Activated CD8-positive, alpha-beta memory T cell treated with anti-CD3 and anti-CD28 coated beads for 4 hours (primary cell): ENCODE results near the gene TUFT1.

ENCODE experiments used
- DNase-seq, 2 donors: peaks; one replicate each; pipeline ENCODE4 v3.0.0-alpha.2; 2020; ENCODE audit warnings: low read depth in 2 of 2

The TUFT1 gene, protein sequence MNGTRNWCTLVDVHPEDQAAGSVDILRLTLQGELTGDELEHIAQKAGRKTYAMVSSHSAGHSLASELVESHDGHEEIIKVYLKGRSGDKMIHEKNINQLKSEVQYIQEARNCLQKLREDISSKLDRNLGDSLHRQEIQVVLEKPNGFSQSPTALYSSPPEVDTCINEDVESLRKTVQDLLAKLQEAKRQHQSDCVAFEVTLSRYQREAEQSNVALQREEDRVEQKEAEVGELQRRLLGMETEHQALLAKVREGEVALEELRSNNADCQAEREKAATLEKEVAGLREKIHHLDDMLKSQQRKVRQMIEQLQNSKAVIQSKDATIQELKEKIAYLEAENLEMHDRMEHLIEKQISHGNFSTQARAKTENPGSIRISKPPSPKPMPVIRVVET

DNA sequence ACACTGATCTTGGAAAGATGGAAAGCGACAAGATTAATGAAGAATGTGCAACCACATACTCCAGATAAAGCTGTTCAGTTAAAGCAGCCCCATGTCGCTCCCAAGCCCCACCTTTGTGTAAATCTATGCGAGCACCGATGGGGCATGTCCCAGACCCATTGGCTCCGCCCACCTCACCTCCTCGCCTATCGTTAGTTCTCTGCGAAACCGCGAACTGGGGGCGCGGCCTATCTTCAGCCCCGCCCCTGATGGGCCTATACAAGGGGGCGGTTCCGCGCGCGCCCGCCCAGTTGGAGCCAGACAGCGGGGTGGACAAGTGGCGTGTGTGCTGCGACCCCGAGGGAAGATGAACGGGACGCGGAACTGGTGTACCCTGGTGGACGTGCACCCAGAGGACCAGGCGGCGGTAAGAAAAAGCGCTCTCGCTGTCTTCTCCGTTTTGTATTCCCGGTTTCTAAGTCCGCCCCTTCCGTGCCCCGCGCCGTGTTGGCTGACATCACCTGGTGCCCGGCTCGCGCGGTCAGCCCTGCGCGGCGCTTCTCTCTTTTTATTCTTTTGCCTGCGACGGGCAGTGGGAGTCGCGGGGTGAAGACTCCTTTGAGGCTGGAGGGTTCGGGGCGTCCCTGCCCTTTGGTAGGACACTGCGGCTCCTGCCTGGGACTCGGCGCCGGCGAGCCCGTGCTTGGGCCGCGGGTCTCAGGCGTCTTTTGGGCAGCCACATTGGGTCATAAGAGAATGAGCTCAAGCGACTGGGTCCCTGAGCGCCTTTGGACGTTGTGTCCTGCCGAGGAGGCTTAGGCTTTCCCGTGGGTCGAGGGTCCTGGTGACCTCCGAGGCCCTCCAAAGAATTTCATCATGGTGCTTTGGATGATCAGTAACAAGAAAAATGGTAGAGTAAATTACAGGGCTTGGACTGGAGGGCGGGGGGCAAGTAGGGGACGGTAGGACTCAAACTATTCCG, at the start of gene TUFT1:
Gene TUFT1 (plus strand): TSS at position 289 of the 961 bp plus-strand sequence. CDS start 58 bp downstream, at position 347.
- DNase-seq = peak; percentile 86

DNA sequence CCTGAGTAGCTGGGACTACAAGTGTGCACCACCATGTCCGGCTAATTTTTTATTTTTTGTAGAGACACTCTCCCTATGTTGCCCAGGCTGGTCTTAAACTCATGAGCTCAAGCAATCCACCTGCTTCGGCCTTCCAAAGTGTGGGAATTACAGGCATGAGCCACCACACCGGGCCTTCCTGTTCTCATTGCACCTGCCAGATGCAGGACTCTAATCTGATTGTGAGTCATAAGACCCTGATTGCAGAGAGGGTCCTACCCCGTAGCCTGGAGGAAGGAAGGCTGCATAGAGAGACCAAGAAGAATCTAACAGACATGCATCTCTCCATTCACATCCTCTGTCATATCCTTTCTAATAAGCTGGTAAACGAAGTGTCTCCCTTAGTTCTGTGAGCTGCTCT, 48.5 kb upstream of the TUFT1 start:
- DNase-seq = no peak

DNA sequence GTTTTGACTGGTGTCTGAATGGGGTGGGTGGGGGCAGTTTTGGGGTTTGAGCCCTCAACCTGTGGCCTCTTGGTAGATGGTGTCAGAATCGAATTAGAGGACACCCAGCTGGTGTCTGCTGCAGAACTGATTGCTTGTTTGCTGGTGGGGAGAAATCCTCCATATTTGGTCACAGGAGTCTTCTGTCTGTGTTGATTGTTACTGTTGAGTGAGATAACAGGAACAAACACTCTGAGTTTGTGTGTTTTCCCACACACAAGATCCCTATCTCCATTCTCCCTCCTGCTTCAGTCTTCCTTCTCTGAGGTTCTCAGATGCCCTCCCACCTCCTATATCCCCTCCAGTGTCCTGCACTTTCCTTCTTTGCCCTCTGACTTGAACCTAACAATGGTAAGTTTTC, 48.0 kb upstream of the TUFT1 start:
- DNase-seq = no peak

DNA sequence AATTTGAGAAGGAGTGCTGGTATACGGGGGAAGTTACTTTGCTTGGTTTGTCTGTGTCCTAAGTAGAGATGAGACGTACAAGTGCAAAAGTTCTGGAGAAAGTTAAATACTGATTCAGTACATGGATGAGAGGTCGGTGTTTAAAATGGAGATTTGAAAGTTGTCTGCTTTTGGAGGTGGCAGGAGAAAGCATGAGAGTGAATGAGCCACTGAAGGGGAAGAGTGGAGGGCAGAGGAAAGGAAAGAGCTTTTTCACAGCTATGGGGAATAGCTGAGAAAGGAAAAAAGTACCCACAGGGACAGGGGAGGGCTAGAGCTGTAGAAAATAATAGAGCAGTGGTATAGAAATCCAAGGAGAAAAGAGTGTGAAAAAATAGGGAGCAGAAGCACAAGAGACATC, 47.1 kb upstream of the TUFT1 start:
- DNase-seq = no peak

DNA sequence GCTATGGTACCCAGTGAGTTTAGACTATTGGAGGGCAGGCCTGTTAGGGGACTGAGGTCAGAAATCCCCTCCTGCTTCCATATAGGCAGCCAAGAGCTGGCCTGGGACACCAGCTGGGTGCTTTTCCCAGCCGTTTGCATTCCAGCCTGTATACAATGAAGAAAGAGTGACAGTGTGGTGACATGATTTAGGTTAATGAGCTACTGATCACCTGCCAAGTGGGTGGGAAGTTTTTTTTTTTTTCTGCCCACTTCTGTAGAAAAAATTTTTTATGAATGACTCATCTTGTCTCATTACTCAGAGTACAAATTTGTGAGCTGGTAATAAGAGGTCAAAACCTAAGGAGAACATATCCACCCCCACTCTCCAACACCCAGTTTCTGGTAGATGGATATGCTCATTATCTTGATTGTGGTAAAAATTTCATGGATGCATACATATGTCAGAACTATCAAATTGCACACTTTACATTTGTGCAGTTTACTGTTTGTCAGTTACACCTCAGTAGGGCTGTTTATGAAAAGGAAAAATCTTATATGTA, 45.3 kb upstream of the TUFT1 start:
- no peak for DNase-seq

DNA sequence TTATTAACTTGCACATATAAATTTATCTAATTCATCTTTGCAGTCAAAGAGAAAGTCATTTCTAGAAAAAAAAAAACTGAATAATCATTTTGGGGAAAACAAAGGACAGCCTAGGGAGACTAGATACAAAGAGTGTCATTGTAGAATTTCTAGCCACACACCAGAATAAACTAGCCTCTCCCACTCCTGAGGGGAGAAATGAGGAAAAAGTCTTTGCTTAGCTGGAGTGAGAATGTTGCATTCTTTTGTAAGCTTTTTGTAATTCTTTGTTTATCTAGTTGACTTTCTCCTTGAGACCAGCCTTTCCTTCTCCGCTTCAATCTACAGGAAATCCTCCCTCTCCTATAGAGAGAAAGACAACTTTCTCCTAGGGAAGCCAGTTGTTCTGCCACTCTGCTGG, 44.8 kb upstream of the TUFT1 start:
- no peak for DNase-seq

DNA sequence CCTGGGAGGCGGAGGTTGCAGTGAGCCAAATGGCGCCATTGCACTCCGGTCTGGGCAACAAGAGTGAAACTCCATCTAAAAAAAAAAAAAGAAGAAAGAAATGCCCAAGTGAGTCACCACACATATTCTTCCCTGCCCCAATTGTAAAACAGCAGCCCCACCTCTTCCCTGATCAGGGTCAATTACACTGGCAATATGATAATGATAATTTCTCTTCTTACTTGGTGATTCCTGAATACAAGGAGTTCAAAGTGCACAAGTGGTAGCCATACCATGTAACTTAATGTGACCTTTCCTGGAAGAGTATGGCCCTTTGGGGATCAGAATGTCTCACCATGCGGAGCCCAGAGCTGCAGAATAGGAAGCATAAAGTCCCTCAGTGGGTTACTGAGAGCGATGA, 40.7 kb upstream of the TUFT1 start:
- no peak for DNase-seq

DNA sequence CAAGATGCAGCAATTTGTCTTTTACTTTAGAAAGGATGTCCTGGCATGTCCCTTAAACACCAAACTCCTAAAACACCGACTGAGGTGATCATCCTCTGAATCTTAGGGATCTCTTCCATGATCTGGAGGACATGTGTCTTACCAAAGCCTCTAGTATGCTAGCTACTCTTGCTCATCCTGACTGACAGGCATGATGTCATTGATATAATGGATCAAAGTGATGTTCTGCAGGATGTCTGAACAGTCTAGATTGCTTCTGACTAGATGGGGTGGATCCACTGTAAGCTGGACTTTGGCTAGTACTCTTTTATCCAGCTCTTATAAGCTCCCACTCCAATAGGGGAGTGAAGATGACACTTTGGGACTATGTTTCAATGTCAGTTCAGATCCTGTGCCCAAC, 40.2 kb upstream of the TUFT1 start:
- DNase-seq = no peak

DNA sequence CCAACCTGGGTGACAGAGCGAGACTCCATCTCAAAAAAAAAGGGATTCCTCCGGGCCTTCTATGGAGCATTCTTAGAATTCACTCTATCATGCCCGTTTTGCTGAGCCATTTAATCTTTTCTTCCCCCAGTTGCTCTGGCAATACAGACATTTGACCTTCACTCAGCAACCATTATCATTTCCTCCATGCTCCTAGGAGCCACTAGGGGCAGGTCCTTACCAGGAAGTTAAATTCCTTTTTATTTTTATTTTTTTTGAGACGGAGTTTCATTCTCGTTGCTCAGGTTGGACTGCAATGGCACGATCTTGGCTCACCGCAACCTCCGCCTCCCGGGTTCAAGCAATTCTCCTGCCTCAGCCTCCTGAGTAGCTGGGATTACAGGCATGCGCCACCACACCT, 38.6 kb upstream of the TUFT1 start:
- no peak for DNase-seq

DNA sequence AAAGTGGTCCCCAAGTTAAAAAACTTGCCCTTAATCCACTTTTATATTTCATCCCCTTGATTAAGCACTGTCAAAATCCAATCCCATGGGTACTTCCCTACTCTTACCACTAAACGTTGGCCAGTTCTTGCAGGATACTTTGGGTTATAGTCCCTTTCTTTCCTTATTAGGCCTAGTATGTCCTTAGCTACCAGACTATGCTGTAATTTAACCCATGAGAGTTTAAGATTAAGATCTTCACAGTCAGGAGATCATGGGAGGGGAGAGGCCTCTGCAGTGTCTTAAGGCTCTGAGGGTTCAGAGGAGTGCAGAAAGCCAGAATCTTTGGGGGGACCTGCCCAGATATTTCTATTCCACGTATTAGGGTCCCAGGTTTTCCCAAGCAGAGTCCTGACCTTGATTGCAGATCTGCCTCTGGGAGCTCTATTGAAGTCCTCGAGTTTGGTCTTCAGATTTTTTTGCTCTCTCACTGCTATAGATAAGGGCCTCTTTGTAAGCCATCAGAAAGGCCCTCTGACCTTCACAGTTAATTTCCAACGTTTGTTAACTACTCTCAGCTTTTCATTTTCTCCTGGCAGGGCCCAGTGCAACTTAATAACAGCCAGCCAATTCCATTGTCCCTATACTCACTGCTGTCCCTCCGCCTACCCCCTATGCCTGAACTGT, 37.9 kb upstream of the TUFT1 start:
- DNase-seq = no peak

DNA sequence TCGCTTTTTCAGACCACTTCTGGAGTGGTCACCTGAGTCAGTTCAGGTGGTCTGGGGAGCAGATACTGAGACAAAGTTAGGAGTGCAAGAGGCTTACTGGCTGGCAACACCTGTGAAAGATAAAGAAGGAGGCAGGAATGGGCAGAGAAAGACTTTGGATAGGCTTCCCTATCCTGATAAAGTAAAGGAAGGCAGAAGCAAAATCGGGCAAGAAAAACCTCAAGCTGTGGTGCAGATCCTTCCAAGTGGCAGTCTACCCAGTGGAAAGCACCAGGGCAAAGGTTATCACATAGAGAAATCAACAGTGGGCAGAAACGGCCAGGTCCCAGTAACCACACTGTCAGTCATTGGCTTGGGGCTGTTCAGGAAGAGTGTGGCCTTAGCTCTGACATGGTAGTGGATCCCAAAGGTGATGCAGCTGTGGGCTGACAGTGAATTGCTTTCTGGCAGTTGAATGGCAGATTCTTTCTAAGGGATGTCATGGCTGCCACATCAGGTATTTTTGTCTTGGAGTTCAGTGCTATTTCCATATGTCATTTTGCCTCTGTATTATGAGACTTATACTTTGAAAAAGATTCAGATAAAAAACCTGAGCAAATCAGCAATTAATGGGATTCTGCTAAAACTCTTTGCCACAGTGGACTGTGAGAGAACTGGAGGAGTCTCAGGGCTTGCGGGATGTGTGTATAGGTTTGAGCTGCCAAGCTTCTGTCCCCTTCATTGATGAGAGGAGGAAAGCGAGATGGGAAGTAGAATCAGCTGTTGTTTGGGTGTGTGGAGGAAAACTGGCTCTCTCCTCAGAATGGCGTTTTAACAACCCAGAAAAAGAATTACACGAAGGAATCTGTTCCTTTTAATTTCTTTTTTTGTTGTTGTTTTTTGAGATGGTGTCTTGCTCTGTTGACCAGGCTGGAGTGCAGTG, 37.0 kb upstream of the TUFT1 start:
- no peak for DNase-seq

DNA sequence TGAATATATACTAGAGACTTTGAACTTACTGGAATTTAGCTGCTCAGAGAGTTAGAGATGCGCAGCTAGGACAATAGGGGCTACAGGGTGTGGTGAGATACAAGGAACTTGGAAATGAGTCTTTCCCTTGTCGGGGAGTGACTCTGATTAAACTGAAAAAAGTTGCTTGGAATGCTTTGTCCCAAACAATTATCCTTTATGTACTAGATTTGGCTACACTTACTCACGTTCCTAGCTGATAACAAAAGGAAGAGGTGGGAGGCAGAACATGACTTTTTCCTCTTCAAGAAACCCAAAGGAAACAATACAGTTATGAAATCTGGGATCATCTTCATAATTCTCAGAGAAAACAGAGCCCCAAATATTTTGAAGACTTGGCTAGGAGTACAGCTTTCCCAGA, 35.9 kb upstream of the TUFT1 start:
- no peak for DNase-seq

DNA sequence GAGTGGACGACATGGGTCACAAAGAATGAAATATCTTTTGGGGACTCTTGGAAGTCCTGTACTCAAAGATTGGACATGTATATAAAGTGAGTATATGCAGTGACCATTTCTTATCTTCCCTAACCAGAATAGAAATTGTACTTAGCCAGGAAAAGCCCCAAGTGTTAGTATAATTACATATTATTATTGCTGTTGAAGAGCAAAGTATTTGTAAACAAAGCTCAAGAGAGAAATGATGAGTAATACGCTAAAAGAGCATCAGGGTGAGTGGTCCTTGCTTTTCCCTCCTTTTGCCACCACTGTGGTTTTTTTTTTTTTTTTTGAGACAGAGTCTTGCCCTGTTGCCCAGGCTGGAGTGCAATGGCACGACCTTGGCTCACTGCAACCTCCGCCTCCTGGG, 35.4 kb upstream of the TUFT1 start:
- DNase-seq = no peak

DNA sequence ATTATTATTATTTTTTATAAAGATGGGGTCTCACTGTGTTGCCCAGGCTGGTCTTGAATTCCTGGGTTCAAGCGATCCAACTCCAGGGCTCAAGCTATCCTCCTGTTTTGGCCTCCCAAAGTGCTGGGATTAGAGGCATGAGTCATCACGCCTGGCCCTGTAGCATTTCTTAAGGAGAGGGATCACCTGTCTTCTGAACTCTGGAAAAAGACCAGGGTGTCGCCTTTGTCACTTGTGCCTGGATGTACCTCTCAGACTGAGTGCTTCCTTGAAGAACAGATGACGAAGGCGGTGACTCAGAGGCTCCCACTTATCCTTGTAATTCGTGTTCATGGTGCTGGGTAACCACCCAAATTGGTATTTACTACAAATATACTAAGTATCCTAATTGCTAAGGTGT, 31.3 kb upstream of the TUFT1 start:
- DNase-seq = no peak

DNA sequence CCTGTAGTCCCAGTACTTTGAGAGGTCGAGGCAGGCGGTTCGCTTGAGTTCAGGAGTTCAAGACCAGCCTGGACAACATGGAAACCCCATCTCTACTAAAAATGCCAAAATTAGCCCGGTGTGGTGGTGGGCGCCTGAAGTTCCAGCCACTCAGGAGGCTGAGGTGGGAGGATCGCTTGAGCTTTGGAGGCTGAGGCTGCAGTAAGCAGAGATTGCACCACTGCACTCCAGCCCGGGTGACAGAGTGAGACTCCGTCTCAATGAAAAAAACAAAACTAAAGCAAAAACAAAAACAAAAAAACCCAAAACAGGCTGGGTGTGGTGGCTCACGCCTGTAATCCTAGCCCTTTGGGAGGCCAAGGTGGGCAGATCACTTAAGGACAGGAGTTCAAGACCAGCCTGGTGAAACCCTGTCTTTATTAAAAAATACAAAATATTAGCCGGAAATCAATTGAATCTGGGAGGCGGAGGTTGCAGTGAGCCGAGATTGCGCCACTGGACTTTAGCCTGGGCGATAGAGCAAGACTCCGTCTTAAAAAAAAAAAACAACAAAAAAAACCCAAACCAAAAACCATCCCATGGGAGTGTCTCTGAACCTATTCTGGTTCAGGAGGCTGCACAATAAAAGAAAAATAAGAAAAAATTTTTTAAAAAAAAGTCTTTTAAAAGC, 30.6 kb upstream of the TUFT1 start:
- no peak for DNase-seq

DNA sequence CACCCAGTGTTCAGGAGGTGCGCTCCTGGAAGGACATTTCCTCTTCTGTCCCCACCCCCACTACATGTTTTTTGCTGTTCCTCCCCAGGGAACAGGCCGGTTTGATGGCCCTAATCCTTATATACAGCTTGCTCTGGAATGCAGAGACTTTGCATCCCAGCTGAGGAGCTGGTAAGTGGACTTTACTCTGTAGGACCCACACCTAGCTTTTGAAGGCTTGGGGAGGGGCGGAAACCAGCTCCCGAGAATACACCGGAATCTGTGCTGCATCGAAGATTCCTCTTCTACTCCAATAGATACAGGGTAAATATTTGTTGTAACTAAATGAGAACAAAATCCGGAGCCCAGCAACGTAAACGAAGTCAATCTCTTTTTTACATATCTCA, 30.1 kb upstream of the TUFT1 start:
- no peak for DNase-seq

DNA sequence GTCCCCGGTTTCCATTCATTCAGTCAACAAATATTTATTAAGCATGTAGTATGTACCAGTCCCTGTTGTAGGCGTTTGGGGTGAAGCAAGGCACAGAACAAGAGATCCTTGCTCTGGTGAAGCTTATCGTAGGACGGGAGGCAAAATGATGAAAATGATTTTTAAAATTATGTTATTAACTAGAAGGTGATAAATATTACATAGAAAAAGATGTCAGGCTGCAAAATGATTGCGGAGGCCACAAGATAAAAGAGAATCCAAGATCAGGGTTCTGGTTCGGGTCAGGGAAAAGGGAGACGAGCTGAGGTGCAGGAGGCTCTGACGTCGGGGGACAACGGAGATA, 29.5 kb upstream of the TUFT1 start:
- DNase-seq = no peak

DNA sequence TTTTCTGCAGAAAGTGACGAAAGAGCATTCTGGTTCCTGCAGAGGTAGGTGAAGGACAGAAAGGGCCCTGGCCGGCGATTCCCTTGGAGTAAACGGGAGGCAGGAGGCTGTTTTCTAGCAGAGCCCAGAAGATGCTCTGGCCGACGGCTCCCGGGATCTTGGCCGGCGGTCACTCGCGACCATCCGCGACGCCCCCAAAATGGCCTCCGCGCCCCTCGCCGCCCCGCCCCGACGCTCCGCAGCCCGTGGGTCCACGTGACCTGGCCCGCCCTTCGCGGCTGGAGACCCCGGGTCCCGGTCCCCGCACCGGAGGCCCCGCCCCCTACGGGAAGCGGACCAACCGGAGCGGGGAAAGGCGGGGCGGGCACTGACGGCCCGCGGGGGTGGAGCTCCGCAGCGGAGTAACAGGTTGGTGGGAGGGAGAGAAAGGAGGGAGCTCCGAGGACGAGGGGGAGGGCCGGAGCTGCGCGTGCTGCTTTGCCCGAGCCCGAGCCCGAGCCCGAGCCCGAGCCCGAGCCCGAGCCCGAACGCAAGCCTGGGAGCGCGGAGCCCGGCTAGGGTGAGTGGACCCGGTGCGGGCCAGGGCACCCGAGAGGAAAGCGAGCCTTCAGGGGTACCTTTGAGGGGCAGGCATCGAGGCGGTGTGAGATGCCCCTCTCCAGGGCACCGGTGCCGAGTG, 29.0 kb upstream of the TUFT1 start, which contains the start of gene CGN:
Gene CGN (plus strand): TSS at position 431 of the 679 bp plus-strand sequence. CDS start 7,133 bp downstream, outside the sequence.
- DNase-seq = peak; percentile 72 to 75

DNA sequence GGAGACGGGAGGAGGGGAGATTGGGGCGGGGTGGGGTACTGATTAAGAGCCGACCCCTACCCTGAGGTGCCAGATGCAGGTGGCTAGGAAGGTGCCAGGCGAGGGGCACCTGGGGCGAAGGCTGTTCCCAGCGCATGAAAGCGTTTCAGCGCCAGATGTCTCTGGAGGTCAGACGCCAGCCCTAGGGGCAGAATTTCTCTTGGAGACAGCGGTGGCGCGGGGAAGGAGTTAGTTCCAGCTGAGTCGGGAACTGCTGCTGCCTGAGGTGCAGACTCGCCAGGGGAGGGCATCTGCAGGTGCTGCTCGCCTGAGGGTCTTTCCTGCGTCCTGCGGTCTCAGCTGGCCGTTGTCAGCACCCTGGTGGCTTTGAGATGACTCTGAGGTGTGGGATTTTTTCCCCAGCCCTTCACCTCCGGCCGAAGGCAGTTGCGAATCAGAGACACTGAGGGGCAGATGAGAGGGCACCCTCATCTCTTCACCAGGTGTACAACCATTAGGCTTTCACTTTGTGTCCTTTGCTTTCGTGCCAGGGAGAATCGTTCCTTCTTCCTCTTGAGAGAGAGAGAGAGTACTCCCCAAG, 28.4 kb upstream of the TUFT1 start:
- DNase-seq = no peak
